Thoracic aorta (tissue), 2 donors: ENCODE measurements around the gene MGLL. TPM values are rescaled to one million over a fixed set of nuclear protein-coding genes. Genes with fewer than 3 reads are reported as not detected.

Experiments
- ATAC-seq: fragments of 150-250 bp; one replicate; pipeline ENCODE4 v1.8.0; 2017; ENCODE audit warnings: low read depth; ENCODE audit not compliant: insufficient number of reproducible peaks, low FRiP score
- DNase-seq: peaks from one replicate; pipeline ENCODE4 v3.0.0-alpha.2; 2020; ENCODE audit warnings: low spot score
- H3K27ac ChIP-seq, 2 donors: fragments of 200-600 bp; sonication (generic); 1 replicate in 1 of 2; 2 replicates in 1 of 2; pipeline ENCODE4 v1.5.1; 2016; ENCODE audit warnings: mild to moderate bottlenecking in 2 of 2, moderate library complexity in 2 of 2
- H3K27me3 ChIP-seq: fragments of 200-600 bp; sonication (generic); replicated peaks from 2 replicates; pipeline ENCODE4 v1.6.0; 2016; ENCODE audit warnings: mild to moderate bottlenecking; ENCODE audit not compliant: insufficient read depth
- H3K36me3 ChIP-seq: fragments of 200-600 bp; sonication (generic); one replicate; pipeline ENCODE4 v1.5.1; 2016
- H3K4me1 ChIP-seq, 2 donors: fragments of 200-600 bp; sonication (generic); 1 replicate in 1 of 2; 2 replicates in 1 of 2; pipeline versions ENCODE4 v1.5.1 to v1.6.0; 2016; ENCODE audit warnings: low read depth in 2 of 2, mild to moderate bottlenecking in 1 of 2; ENCODE audit not compliant: control insufficient read depth in 1 of 2
- H3K4me3 ChIP-seq: fragments of 200-600 bp; sonication (generic); 2 replicates; pipeline ENCODE4 v1.5.1; 2016; ENCODE audit warnings: mild to moderate bottlenecking
- H3K9me3 ChIP-seq: fragments of 200-600 bp; sonication (generic); 2 replicates; pipeline ENCODE4 v1.5.1; 2016
- CTCF ChIP-seq: fragments of 200-600 bp; sonication (generic); IDR thresholded peaks from one replicate; pipeline ENCODE4 v1.5.1; 2019; ENCODE audit warnings: antibody characterized with exemption
- total RNA-seq, 2 donors: library from RNA; depleted of rRNA; stranded (reverse); fragments of >200 nt; gene quantifications; one replicate each; pipeline versions ENCODE4 v1.1.0 to v1.2.3, GENCODE V29; 2016

Gene MGLL
- total RNA-seq, 2 donors from 2014 or later: 57.6 to 71.8 TPM

DNA sequence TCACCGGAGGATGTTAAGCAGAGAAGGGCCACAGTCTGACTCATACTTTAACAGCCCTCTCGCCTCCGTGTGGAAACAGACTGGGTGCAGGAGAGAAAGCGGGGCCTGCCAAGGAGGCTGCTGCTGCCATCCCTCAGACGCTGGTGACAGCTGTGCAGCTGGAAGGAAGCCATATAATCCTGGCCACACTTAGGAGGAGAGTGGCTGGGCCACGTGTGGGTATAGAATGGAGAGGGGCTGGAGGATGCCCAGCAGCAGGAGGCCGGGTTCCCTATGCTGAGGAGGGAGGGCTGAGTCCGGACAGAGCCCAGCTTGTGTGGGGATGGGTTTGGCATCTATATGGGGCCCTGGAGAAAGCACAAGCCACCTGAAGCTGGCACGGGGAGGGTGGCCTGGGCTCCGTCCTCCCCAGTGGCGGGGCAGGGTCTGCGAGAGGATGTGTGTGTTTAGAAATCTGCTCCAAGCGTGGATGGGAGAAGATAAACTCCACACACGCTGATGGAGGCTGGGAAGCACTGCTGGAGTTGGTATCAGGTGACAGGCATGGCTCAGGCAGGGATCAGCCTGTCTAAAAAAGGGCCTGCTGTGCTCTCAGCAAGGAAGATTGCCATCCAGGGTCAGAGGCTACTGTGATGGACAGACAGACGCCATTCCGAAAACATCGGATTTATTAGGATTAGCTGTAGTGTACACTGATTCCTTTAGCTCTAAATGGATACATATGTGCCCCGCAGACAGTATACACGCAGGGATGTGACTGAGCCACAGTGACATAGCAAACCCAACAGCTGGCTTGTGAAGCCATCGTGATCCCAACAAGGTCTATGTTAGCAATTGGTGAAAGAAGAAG lies 133.7 kb downstream of the MGLL start:
- no peak for ATAC-seq
- H3K36me3 ChIP-seq: no peaks in the 10 kb centered on the region
- H3K4me1 ChIP-seq: peaks cover 20 to 39% of the 10 kb centered on the region in 2 donors
- TF ChIP-seq CTCF: no peak
- H3K27me3 ChIP-seq: no peaks in the 10 kb centered on the region
- DNase-seq: no peak
- H3K9me3 ChIP-seq: no peaks in the 10 kb centered on the region
- peak overlapping the region; percentile 84 to 86 for H3K27ac ChIP-seq
- no peak overlapping the region for H3K4me3 ChIP-seq

DNA sequence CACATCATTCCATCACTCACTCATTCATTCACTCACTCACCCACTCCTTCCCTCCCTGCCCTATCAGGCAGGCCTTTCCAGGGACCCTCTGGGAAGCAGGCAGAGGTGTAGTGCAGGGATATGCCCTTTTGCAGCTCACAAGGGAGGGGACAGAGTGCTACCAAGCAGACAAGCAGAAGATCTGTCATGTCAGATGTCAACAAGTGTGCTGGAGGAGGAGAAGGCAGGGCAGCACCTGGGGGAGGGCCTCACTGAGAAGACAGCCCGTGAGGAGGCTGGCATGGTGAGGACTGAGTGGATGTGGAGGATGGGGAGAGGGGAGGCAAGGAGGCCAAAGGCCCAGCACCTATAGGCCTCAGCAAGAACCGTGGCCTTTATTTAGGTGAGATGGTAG lies 134.3 kb downstream of the MGLL start:
- Histone ChIP-seq H3K27me3 (no peaks in the 10 kb centered on the region), H3K27ac (peak overlapping the region; percentile 84 to 86), H3K9me3 (no peaks in the 10 kb centered on the region), H3K4me3 (no peak overlapping the region), H3K4me1 (peaks cover 20 to 39% of the 10 kb centered on the region in 2 donors), H3K36me3 (no peaks in the 10 kb centered on the region)
- DNase-seq: no peak
- no peak for ATAC-seq
- no peak for TF ChIP-seq CTCF

- Histone ChIP-seq H3K27ac (no peak overlapping the region), H3K4me1 (peaks cover 20 to 39% of the 10 kb centered on the region in 2 donors), H3K27me3 (no peaks in the 10 kb centered on the region), H3K9me3 (no peaks in the 10 kb centered on the region), H3K4me3 (no peak overlapping the region), H3K36me3 (no peaks in the 10 kb centered on the region)
- no peak for ATAC-seq
- no peak for TF ChIP-seq CTCF
- DNase-seq: no peak
These were observed 135.0 kb downstream of the MGLL start for GRCh38 chr3:127687228-127687737.

DNA sequence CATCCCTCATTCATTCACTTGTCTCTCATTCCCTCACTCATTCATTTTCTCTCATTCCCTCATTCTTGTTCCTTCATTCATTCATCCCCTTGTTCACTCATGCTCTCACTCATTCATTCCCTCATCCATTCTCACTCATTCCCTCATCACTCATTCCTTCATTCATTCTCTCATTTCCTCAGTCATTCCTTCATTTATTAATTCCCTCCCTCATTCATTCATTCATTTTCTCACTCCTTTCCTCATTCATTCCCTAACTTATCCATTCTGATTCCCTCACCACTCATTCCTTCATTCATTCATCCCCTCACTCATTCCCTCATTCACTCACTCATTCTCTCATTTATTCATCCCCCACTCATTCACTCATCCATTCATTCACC lies 135.8 kb downstream of the MGLL start:
- DNase-seq: no peak
- Histone ChIP-seq H3K27me3 (no peaks in the 10 kb centered on the region), H3K4me1 (peaks cover 20 to 39% of the 10 kb centered on the region in 2 donors), H3K27ac (no peak overlapping the region), H3K9me3 (no peaks in the 10 kb centered on the region), H3K36me3 (no peaks in the 10 kb centered on the region), H3K4me3 (no peak overlapping the region)
- no peak for TF ChIP-seq CTCF
- no peak for ATAC-seq

DNA sequence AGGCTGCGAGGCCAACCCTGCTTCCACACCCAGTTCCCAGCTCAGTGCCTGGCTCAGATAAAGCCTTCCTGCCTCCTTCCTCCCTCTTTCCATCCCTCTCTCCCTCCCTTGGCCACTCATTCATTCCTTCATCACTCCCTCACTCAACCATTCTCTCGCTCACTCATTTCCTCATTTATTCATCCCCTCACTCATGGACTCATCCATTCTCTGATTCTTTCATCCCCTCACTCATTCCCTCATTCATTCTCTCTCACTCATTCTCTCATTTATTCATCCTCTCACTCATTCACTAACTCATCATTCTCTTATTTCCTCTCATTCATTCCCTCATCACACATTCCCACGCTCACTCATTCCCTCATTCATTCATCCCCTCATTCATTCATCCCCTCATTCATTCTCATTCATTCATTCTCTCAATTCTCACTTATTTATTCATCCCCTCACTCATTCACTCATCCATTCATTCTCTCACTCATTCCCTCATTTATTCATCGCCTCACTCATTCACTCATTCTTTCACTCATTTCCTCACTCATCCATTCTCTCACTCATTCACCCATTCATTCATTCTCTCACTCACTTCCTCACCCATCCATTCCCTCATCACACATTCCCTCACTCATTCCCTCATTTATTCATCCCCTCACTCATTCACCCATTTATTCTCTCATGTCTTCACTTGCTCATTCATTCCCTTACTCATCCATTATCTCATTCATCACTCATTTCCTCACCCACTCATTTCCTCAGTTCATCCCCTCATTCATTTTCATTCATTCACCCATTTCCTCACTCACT lies 136.4 kb downstream of the MGLL start:
- Histone ChIP-seq H3K9me3 (no peaks in the 10 kb centered on the region), H3K4me3 (no peak overlapping the region), H3K36me3 (no peaks in the 10 kb centered on the region), H3K27ac (no peak overlapping the region), H3K4me1 (peaks cover 20 to 33% of the 10 kb centered on the region in 2 donors), H3K27me3 (no peaks in the 10 kb centered on the region)
- no peak for TF ChIP-seq CTCF
- no peak for DNase-seq
- no peak for ATAC-seq
